GM18868 (cell line): ENCODE measurements around the gene USP32.
"Not testable (repeated sequence)": the region's sequence is repeated elsewhere in the genome, so short reads cannot be mapped to it uniquely, and the experiment has no call there.

Experiments
- ATAC-seq: cut with Tn5 transposase; IDR thresholded peaks from one replicate; pipeline ENCODE4 v1.9.1; 2021; ENCODE audit warnings: mild to moderate bottlenecking, moderate library complexity; ENCODE audit not compliant: unreplicated experiment

Gene USP32

DNA sequence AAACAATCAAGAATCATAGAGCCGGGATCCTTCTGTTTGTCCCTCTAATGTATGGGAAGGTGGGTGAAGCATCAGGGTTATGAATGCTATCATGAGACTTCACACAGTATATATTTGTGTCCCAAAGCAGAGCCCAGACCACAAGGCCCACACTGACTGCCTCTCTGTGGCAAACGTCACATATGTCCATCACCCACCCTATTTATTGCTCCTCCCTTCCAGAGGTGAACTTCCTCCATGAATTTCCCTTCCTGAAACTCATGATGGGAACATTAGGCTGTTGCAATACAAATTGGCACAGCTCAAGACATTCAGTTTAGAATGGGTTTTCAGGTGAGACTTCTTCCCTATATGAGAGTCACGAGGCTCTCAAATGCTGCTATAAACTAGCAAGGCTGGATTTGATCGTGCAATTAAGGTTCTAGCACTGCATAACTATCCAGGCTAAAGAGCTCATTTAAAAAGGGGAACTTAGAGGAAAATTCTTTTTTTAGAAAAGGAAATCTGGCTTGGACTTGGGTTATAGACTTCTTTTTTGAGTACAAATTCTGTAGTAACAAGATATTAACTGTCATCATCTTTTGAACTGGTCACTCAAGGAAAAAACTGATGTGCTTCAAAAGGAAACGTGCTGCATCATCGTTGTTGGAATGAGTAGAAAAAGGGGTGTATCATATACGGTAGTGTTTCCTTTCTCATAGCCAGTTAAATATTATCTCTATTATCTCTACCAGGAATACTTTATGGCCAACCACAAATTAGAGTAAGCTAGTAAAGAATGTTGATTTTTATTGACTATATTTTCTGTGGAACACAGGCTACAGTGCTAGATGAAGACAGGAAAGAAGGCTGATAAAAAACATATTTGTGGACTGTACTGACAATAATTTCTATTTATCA, 204.8 kb downstream of the USP32 start:
- ATAC-seq = not testable (repeated sequence)

DNA sequence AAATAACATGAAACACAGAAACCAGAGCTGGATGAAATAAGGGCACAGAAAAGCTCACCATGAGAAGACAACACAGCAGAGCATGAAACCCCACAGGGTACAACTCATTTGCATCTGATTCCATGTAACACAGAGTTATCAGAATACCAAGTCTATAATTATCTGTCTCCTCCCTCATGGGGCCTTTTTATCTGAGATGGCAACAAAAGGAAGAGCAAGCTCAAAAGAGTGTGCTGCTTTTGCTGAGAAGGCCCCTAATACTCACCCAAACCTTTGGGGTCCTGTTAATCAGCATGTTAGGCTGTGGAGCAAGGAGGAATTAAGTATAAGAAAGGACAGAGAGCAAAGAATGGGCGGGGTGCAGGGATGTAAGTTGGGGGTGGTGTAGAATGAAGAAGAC, 205.6 kb downstream of the USP32 start:
- ATAC-seq = not testable (repeated sequence)

- not testable (repeated sequence) for ATAC-seq
These were observed 211.6 kb downstream of the USP32 start for GRCh38 chr17:60180380-60180779.

DNA sequence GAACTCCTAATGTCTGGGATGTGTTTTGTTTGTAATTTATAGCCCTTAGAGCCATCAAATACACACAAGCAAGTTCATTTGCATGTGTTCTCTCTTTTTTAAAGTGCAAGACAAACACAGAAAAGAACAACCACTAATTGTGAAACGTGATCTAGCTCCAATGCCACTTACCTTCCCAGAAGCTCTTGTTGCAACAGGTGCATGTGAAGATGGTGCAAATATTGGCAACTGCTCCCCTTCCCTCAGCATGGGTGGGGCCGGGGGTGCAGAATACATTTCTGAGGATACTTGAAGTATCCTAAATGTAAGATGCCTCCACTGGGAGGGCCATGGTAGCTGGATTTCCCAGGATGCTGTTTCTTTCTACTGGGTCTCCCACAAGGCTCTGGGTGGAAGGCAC, 213.8 kb downstream of the USP32 start:
- not testable (repeated sequence) for ATAC-seq

GRCh38 chr17:60176763-60177162, 215.2 kb downstream of the USP32 start:
- ATAC-seq = not testable (repeated sequence)

DNA sequence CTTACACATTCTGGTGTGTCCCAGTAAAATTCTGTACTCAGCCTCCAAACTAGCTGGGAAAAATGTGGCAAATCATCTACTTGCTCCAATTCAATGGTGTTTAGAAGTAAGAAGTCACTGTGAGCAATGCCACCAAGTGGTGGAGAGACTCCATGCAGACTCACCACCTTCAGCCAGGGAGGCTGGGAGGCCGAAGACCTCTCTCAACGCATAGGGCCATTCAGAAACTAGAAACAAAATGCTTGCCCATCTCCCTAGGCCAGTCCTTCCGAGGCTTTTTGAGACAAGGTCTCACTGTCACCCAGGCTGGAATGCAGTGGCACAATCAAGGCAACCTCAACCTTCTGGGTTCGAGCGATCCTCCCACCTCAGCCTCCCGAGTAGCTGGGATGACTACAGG, 217.2 kb downstream of the USP32 start:
- ATAC-seq = not testable (repeated sequence)

GRCh38 chr17:60174035-60174434, 217.9 kb downstream of the USP32 start:
- ATAC-seq = no peak

DNA sequence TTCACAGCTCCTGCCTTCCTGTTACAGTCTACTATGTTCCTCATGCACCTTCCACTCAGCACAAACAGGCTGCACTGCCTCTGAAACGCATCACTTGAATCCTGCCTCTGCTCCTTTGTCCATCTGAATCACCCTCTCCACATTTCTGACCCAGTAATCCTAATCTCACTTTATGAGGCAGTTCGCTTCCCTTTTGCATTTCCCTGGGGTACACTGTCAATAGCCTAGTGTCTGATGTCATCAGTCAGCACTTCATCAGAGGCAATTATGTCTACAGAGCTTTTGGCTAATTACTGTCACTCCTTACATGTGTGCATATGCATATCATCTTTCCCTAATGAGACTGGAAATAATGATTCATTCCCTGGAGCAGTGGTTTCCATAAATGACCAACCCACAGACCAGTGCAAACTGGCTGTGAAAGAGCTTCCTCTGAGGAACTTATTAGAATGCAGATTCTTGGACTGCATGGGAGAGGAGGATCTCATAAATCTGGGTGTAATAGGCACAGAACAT, 218.6 kb downstream of the USP32 start:
- no peak for ATAC-seq

- ATAC-seq = no peak
These were observed 220.2 kb downstream of the USP32 start for GRCh38 chr17:60171753-60172079.

- ATAC-seq = no peak
These were observed 220.8 kb downstream of the USP32 start for GRCh38 chr17:60170835-60171752.

DNA sequence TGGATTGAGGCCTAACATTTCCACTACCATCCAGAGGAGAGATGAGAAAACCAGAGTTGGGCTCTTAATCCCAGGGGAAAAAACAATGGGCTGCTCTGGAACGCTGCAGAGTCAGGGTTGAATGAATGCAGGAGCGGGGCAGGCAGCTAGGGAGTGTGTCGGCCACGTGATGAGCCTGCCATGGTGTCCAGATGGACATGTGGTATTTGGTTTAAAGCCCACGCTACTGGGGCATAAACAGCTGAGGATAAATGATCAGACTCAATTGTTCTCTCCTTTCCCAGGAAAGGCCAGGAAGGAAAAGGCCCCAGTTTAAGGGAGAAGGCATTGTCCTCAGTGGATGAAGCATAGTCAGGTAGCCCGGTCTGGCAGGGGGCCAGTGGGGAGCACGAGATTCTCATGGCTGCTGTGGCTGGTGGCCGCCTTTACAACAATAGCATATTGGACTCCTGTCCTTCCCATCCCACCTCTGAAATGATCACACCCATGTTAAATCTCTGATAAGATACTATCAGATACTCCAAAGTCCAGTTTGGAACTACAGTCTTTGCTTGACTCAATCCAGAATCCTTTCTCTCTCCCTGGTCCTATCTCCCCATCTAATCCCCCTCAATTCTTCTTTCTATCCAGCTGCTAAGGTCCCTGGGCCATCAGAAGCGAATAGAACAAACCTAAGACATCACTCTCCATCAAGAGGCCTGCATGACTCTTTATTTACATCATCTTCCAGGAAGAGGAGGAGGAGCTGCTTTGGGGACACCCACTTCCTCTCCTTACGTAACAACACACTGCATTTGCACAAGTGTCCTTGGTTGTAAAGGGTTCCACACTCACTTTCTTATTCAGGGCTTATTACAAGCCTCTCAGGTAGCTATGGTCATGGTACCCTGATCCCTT, 221.8 kb downstream of the USP32 start:
- ATAC-seq = no peak

DNA sequence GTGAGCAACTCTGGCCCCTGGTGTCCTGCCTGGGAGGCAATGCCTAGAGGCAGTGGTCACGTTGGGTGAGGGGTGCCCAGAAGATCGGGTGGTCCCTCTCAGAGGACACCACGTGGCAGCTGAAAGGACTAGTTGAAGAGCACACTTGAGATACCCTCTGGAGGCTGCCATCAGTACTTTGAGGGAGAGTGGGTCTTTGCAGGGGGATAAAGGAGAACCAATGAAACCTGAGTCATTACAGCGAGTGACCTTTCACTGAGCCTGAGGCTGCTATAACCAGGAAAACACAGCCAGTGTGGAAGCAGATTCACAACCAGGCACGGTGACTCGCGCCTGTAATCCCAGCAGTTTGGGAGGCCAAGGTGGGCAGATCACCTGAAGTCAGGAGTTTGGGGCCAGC, 223.3 kb downstream of the USP32 start:
- ATAC-seq = no peak

- no peak for ATAC-seq
These were observed 224.7 kb downstream of the USP32 start for GRCh38 chr17:60167065-60167741.

GRCh38 chr17:60165971-60166370, 226.0 kb downstream of the USP32 start:
- ATAC-seq = no peak

GRCh38 chr17:60165223-60165622, 226.7 kb downstream of the USP32 start:
- no peak for ATAC-seq

DNA sequence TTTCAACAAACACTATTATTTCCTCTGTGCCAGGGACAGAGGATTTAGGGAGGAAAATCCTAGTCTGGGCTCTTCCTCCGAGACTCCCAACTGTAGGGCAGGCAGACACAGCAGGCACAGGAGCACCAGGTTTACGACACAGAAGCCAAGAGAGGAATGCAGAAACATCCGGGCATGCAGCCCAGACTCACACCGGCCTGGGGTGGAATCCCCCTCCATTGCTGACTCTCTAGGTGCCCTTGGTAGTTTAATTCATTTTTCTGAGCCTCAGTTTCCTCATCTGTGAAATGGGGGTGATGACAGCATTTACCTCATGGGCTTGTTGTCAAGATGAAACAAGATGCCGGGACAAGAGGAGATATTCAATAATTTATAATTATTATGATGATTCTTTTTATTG, 227.2 kb downstream of the USP32 start:
- no peak for ATAC-seq

- ATAC-seq = no peak
These were observed 227.8 kb downstream of the USP32 start for GRCh38 chr17:60164164-60164563.

GRCh38 chr17:60163108-60163784, 228.7 kb downstream of the USP32 start:
- no peak for ATAC-seq

GRCh38 chr17:60161598-60162330, 230.2 kb downstream of the USP32 start:
- no peak for ATAC-seq
